Tibial nerve (tissue), 4 donors: ENCODE measurements around the gene LRRTM3.

Experiments used
- CTCF ChIP-seq, 5 experiments: fragments of 200-600 bp in 3 of 5; fragments of 450-650 bp in 2 of 5; sonication (generic) in 3 of 5; IDR thresholded peaks; one replicate each; pipeline ENCODE4 v1.5.1; 2016 to 2019; ENCODE audit warnings: antibody characterized with exemption in 5 of 5, mild to moderate bottlenecking in 3 of 5, moderate library complexity in 2 of 5
- EP300 ChIP-seq, 2 donors: sonication (generic); formaldehyde crosslinking; IDR thresholded peaks; one replicate each; pipeline ENCODE4 v1.6.1; 2017; ENCODE audit warnings: antibody characterized with exemption in 2 of 2, mild to moderate bottlenecking in 1 of 2
- POLR2A ChIP-seq, 2 donors: fragments of 450-650 bp; IDR thresholded peaks; one replicate each; pipeline ENCODE4 v1.6.1; 2017; ENCODE audit warnings: antibody characterized with exemption in 2 of 2, mild to moderate bottlenecking in 2 of 2, moderate library complexity in 2 of 2

- TF ChIP-seq CTCF (IDR thresholded peaks at IDR 0.05), result no peak
- no peak for TF ChIP-seq POLR2A (IDR thresholded peaks at IDR 0.05)
- no peak for TF ChIP-seq EP300 (IDR thresholded peaks at IDR 0.05)
Measured at GRCh38 chr10:66910671-66911070, 15.2 kb upstream of the LRRTM3 start.
